ENCODE measurements around the gene FCRLA. TPM values are rescaled to one million over a fixed set of nuclear protein-coding genes. Genes with fewer than 3 reads are reported as not detected.

FCRLA gene
- total RNA-seq, 1 experiment from 2014 or later: 0.25 TPM

DNA sequence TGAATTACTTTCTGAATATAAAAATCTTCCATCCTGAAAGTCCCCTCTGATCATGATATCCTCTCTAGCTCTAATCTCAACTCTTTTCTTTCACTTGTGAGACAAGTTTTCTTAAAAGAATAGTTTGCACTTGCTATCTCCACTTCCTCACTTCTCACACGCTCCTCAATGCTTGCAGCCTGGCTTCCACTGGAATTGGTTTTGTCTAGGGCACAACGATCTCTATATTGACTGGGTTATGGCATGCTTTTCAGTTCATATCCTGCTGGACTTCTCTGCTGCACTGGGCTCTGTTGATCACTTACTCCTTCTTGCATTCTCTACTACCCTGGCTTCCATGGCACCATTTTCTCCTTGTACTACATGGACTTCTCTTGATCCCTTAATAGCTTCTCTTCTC is 474 bp downstream of the FCRLA start:
- Histone ChIP-seq H3K9me3 (ENCODE audit: control insufficient read depth in 1 of 2, insufficient read depth in 1 of 2, low read depth in 1 of 2, low read length in 2 of 2) (no peaks in the 10 kb centered on the region), H3K4me1 (ENCODE audit: control insufficient read depth in 1 of 2, insufficient read depth in 2 of 2, low read length in 2 of 2) (peaks cover 0 to 11% of the 10 kb centered on the region in 2 experiments; a peak in 2 of 4 replicates), H3K9ac (ENCODE audit: low read length) (no peak overlapping the region), H4K20me1 (ENCODE audit: insufficient read depth) (no peaks in the 10 kb centered on the region), H3K27me3 (ENCODE audit: insufficient read depth, low read length) (no peaks in the 10 kb centered on the region), H3K27ac (ENCODE audit: low read depth, low read length) (no peak overlapping the region), H3K9me2 (ENCODE audit: insufficient read depth) (no peaks in the 10 kb centered on the region), H3K4me2 (ENCODE audit: low read length) (no peak overlapping the region), H2AFZ (ENCODE audit: low read depth, low read length, poor library complexity, severe bottlenecking) (no peak overlapping the region), H3K4me3 (replicated peaks in 1 of 2; ENCODE audit: low read depth in 1 of 2, low read length in 2 of 2) (no peak overlapping the region), H3K36me3 (ENCODE audit: control insufficient read depth in 1 of 2, insufficient read depth in 2 of 2, low read length in 2 of 2) (no peaks in the 10 kb centered on the region), H3K79me2 (ENCODE audit: insufficient read depth, low read length) (no peaks in the 10 kb centered on the region)
- intact Hi-C loops (cut with micrococcal nuclease): no loop called here
- POLR2A ChIA-PET: no interaction called here
- RAD21 ChIA-PET (ENCODE audit: low non-redundant PET in 1 of 2, low total read pairs in 2 of 2, uncharacterized antibody in 2 of 2, unreplicated experiment in 2 of 2): no interaction called here
- DNase-seq (ENCODE audit: low read depth, low spot score) (no peak), ATAC-seq (no peak)
- CTCF ChIA-PET: no interaction called here
- BruUV-seq (replicated peaks): no TSS peak
- TF ChIP-seq SP1 (IDR thresholded peaks at IDR 0.05; ENCODE audit: low read depth) (no peak), EZH2 (IDR thresholded peaks at IDR 0.05) (no peak), ELF1 (IDR thresholded peaks at IDR 0.05; ENCODE audit: borderline replicate concordance, low read depth) (no peak), JUND (IDR thresholded peaks at IDR 0.05) (no peak), ZBTB33 (IDR thresholded peaks at IDR 0.05; ENCODE audit: extremely low read depth, insufficient replicate concordance, low read length) (no peak), ZFX (IDR thresholded peaks at IDR 0.05) (no peak), EZH2phosphoT487 (IDR thresholded peaks at IDR 0.05; ENCODE audit: borderline replicate concordance) (no peak), CBX3 (IDR thresholded peaks at IDR 0.05; ENCODE audit: low read depth) (no peak), RAD21 (IDR thresholded peaks at IDR 0.05; ENCODE audit: low read depth) (no peak), POLR2A (IDR thresholded peaks at IDR 0.05; ENCODE audit: borderline replicate concordance, extremely low read depth, insufficient read depth, insufficient read length) (no peak), YY1 (IDR thresholded peaks at IDR 0.05; ENCODE audit: extremely low read depth, insufficient replicate concordance, low read depth, low read length) (no peak)
- TF ChIP-seq, protein P1, sequence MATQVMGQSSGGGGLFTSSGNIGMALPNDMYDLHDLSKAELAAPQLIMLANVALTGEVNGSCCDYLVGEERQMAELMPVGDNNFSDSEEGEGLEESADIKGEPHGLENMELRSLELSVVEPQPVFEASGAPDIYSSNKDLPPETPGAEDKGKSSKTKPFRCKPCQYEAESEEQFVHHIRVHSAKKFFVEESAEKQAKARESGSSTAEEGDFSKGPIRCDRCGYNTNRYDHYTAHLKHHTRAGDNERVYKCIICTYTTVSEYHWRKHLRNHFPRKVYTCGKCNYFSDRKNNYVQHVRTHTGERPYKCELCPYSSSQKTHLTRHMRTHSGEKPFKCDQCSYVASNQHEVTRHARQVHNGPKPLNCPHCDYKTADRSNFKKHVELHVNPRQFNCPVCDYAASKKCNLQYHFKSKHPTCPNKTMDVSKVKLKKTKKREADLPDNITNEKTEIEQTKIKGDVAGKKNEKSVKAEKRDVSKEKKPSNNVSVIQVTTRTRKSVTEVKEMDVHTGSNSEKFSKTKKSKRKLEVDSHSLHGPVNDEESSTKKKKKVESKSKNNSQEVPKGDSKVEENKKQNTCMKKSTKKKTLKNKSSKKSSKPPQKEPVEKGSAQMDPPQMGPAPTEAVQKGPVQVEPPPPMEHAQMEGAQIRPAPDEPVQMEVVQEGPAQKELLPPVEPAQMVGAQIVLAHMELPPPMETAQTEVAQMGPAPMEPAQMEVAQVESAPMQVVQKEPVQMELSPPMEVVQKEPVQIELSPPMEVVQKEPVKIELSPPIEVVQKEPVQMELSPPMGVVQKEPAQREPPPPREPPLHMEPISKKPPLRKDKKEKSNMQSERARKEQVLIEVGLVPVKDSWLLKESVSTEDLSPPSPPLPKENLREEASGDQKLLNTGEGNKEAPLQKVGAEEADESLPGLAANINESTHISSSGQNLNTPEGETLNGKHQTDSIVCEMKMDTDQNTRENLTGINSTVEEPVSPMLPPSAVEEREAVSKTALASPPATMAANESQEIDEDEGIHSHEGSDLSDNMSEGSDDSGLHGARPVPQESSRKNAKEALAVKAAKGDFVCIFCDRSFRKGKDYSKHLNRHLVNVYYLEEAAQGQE (IDR thresholded peaks at IDR 0.05; ENCODE audit: low read depth): no peak
- TF ChIP-seq, protein P2, sequence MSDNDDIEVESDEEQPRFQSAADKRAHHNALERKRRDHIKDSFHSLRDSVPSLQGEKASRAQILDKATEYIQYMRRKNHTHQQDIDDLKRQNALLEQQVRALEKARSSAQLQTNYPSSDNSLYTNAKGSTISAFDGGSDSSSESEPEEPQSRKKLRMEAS (IDR thresholded peaks at IDR 0.05): no peak
- TF ChIP-seq, protein P3, sequence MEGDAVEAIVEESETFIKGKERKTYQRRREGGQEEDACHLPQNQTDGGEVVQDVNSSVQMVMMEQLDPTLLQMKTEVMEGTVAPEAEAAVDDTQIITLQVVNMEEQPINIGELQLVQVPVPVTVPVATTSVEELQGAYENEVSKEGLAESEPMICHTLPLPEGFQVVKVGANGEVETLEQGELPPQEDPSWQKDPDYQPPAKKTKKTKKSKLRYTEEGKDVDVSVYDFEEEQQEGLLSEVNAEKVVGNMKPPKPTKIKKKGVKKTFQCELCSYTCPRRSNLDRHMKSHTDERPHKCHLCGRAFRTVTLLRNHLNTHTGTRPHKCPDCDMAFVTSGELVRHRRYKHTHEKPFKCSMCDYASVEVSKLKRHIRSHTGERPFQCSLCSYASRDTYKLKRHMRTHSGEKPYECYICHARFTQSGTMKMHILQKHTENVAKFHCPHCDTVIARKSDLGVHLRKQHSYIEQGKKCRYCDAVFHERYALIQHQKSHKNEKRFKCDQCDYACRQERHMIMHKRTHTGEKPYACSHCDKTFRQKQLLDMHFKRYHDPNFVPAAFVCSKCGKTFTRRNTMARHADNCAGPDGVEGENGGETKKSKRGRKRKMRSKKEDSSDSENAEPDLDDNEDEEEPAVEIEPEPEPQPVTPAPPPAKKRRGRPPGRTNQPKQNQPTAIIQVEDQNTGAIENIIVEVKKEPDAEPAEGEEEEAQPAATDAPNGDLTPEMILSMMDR (IDR thresholded peaks at IDR 0.05 in 2 of 3, conservative IDR thresholded peaks at IDR 0.05 in 1 of 3; ENCODE audit: borderline replicate concordance in 1 of 3, insufficient read depth in 1 of 3, low read depth in 2 of 3, low read length in 2 of 3): no peak
